ENCODE data around the gene BCL3. TPM values are rescaled to one million over a fixed set of nuclear protein-coding genes. Genes with fewer than 3 reads are reported as not detected.

The BCL3 gene
- polyA plus RNA-seq, 1 of the 3 experiments (the other 2 are of a cell fraction), result 19.2 TPM

- no peak for DNase-seq
- Histone ChIP-seq H2AFZ (ENCODE audit: low read depth) (0 out of 2 replicates have a peak overlapping the region, but pooled peaks have one; percentile 75), H3K4me1 (ENCODE audit: control insufficient read depth in 1 of 2, insufficient read depth in 2 of 2, low read depth in 1 of 2, low read length in 1 of 2) (peaks cover 0 to 9% of the 10 kb centered on the region in 2 experiments; a peak in 3 of 4 replicates), H3K9ac (no peak overlapping the region), H3K79me2 (ENCODE audit: insufficient read depth) (no peaks in the 10 kb centered on the region), H3K4me2 (no peak overlapping the region), H3K27ac (ENCODE audit: low read depth in 2 of 2, low read length in 1 of 2) (peak overlapping the region in 1 of 2 experiments; percentile 86; a peak in 2 of 4 replicates), H3K9me2 (no peaks in the 10 kb centered on the region), H3F3A (replicated peaks; ENCODE audit: insufficient read depth) (peaks cover 10% of the 10 kb centered on the region), H3K27me3 (ENCODE audit: insufficient read depth) (no peaks in the 10 kb centered on the region), H3K4me3 (ENCODE audit: low read depth in 2 of 2, low read length in 1 of 2) (no peak overlapping the region), H4K20me1 (ENCODE audit: insufficient read depth) (no peaks in the 10 kb centered on the region), H3K36me3 (replicated peaks in 1 of 2; ENCODE audit: control insufficient read depth in 1 of 2, insufficient read depth in 2 of 2, low read length in 1 of 2) (no peaks in the 10 kb centered on the region), H3K9me3 (no peaks in the 10 kb centered on the region)
- no peak for TF ChIP-seq REST (IDR thresholded peaks at IDR 0.05; ENCODE audit: low read depth, low read length)
- no peak for TF ChIP-seq TAF1 (IDR thresholded peaks at IDR 0.05; ENCODE audit: borderline replicate concordance, low read depth, low read length)
- no peak for TF ChIP-seq EZH2phosphoT487 (IDR thresholded peaks at IDR 0.05; ENCODE audit: borderline replicate concordance, low read depth)
- no peak for TF ChIP-seq GATA2 (CRISPR knock-in tag; IDR thresholded peaks at IDR 0.05)
- no peak for TF ChIP-seq YY1 (IDR thresholded peaks at IDR 0.05; ENCODE audit: low read depth)
- no peak for TF ChIP-seq PBX3 (IDR thresholded peaks at IDR 0.05)
- TF ChIP-seq MAX (IDR thresholded peaks at IDR 0.05; ENCODE audit: low read depth), result no peak
- no peak for TF ChIP-seq USF2 (IDR thresholded peaks at IDR 0.05; ENCODE audit: borderline replicate concordance, low read depth, low read length)
- TF ChIP-seq TEAD4 (IDR thresholded peaks at IDR 0.05; ENCODE audit: borderline replicate concordance, insufficient read depth), result no peak
- TF ChIP-seq SMC3 (IDR thresholded peaks at IDR 0.05; ENCODE audit: low read depth, low read length), result no peak
- TF ChIP-seq RXRA (IDR thresholded peaks at IDR 0.05; ENCODE audit: borderline replicate concordance, low read depth), result no peak
- TF ChIP-seq POLR2AphosphoS5 (IDR thresholded peaks at IDR 0.05; ENCODE audit: low read depth, low read length), result no peak
- TF ChIP-seq RAD21 (IDR thresholded peaks at IDR 0.05; ENCODE audit: low read length), result no peak
- TF ChIP-seq MXI1 (IDR thresholded peaks at IDR 0.05; ENCODE audit: low read depth, low read length), result no peak
- TF ChIP-seq CHD2 (IDR thresholded peaks at IDR 0.05; ENCODE audit: low read length, partially characterized antibody), result no peak
- TF ChIP-seq MEF2A (IDR thresholded peaks at IDR 0.05; ENCODE audit: borderline replicate concordance, low read depth), result no peak
- TF ChIP-seq NRF1 (IDR thresholded peaks at IDR 0.05; ENCODE audit: low read depth, low read length), result no peak
- CTCF ChIA-PET, result interaction anchor here (1.0 to 21.3 kb wide), 2 partner anchors 11 to 53 kb away, joined by 3 to 598 read pairs; partner anchors contain the start of gene CBLC
- 91% methylated on average over 6 of the region's 6 CpGs for WGBS (ENCODE audit: low lambda C conversion rate)
- POLR2A ChIA-PET, result no interaction called here
These were observed 30.9 kb upstream of the BCL3 start for GRCh38 chr19:44717603-44718002.

Measured in SK-N-SH (cell line).